ENCODE measurements around the gene CIPC. TPM values are rescaled to one million over a fixed set of nuclear protein-coding genes. Genes with fewer than 3 reads are reported as not detected.

CIPC gene
- total RNA-seq, 1 donor from 2014 or later, result 22.5 TPM

DNA sequence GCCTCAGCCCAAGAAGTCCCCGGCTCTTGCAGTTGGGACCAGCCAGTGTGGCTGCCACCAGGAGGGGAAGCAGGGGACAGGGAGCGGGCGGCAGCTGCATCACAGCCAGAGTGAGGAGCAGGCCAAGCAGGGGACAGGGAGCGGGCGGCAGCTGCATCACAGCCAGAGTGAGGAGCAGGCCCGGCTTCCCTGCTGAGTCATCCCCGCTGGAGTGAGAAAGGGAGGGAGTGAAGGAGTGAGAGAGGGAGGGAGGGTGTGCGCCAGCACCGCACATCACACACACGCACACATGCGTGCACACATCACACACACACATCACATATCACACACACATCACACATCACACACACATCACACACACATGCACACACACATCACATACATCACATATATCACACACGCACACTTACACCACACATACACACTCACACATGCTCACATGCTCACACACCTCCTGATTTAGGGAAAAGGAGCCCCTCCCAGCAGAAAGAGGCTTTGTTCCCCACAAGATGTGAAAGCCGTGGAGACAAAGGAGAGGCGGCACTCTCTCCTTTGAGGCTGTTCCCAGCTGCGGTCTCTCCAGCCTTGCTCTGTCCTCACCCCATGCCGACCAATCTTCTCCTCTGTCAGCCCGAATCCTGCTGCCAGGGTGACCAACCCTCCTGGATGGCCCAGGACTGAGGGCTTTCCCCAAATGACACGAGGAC, 60.3 kb downstream of the CIPC start:
- Histone ChIP-seq H3K79me2 (ENCODE audit: low read depth) (no peaks in the 10 kb centered on the region), H3K4me1 (peaks cover 31% of the 10 kb centered on the region), H3K9me3 (ENCODE audit: low read depth) (no peaks in the 10 kb centered on the region), H4K20me1 (ENCODE audit: low read depth) (no peaks in the 10 kb centered on the region), H3F3A (ENCODE audit: low read depth) (peaks cover 21% of the 10 kb centered on the region), H3K4me3 (peak overlapping the region; percentile 18), H2AFZ (replicated peaks) (peak overlapping the region; percentile 57), H3K36me3 (no peaks in the 10 kb centered on the region), H3K27me3 (no peaks in the 10 kb centered on the region), H3K27ac (peak overlapping the region; percentile 56), H3K4me2 (peak overlapping the region; percentile 71), H3K9ac (no peak overlapping the region)
- Mint-ChIP-seq H3K4me3 (peak overlapping the region; percentile 62), H3K27ac (peak overlapping the region; percentile 52), H3K36me3 (no peaks in the 10 kb centered on the region), H3K4me1 (peaks cover 38% of the 10 kb centered on the region), H3K9me3 (no peaks in the 10 kb centered on the region), H3K27me3 (ENCODE audit: insufficient read depth, low read depth) (peaks cover 18% of the 10 kb centered on the region)
- DNase-seq (ENCODE audit: low spot score), result peak; percentile 87
- TF ChIP-seq EZH2phosphoT487 (IDR thresholded peaks at IDR 0.05) (no peak), EZH2 (IDR thresholded peaks at IDR 0.05) (no peak)
- TF ChIP-seq, protein P1, sequence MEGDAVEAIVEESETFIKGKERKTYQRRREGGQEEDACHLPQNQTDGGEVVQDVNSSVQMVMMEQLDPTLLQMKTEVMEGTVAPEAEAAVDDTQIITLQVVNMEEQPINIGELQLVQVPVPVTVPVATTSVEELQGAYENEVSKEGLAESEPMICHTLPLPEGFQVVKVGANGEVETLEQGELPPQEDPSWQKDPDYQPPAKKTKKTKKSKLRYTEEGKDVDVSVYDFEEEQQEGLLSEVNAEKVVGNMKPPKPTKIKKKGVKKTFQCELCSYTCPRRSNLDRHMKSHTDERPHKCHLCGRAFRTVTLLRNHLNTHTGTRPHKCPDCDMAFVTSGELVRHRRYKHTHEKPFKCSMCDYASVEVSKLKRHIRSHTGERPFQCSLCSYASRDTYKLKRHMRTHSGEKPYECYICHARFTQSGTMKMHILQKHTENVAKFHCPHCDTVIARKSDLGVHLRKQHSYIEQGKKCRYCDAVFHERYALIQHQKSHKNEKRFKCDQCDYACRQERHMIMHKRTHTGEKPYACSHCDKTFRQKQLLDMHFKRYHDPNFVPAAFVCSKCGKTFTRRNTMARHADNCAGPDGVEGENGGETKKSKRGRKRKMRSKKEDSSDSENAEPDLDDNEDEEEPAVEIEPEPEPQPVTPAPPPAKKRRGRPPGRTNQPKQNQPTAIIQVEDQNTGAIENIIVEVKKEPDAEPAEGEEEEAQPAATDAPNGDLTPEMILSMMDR (IDR thresholded peaks at IDR 0.05), result no peak

DNA sequence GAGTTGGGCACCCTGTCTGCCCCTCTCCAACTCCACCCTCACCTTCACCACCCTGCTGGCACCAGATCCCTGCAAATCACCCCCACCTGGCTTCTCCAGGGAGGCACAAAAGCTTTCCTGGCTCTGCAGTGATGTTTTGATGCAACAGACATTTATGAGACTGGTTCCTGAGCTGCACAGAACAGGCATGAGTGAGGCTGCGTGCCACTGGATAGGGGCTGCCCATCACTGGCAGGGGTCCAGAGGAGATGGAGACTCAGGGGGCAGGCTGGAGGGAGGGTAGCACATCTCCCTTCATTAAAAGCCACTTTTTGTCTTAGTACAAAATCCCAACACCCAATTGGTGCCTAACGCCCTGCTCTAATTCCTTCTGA, 60.8 kb downstream of the CIPC start:
- Histone ChIP-seq H3K27me3 (no peaks in the 10 kb centered on the region), H3K9me3 (ENCODE audit: low read depth) (no peaks in the 10 kb centered on the region), H3K4me3 (peak overlapping the region; percentile 18), H3K9ac (no peak overlapping the region), H2AFZ (replicated peaks) (peak overlapping the region; percentile 57), H3K4me1 (peaks cover 31% of the 10 kb centered on the region), H3K36me3 (no peaks in the 10 kb centered on the region), H3F3A (ENCODE audit: low read depth) (peaks cover 21% of the 10 kb centered on the region), H3K79me2 (ENCODE audit: low read depth) (no peaks in the 10 kb centered on the region), H4K20me1 (ENCODE audit: low read depth) (no peaks in the 10 kb centered on the region), H3K27ac (peak overlapping the region; percentile 15), H3K4me2 (peak overlapping the region; percentile 71)
- Mint-ChIP-seq H3K4me3 (peak overlapping the region; percentile 62), H3K36me3 (no peaks in the 10 kb centered on the region), H3K4me1 (peaks cover 36% of the 10 kb centered on the region), H3K9me3 (no peaks in the 10 kb centered on the region), H3K27me3 (ENCODE audit: insufficient read depth, low read depth) (peaks cover 16% of the 10 kb centered on the region), H3K27ac (peak overlapping the region; percentile 52)
- TF ChIP-seq, protein P1 (IDR thresholded peaks at IDR 0.05), result no peak
- no peak for TF ChIP-seq EZH2phosphoT487 (IDR thresholded peaks at IDR 0.05)
- no peak for TF ChIP-seq EZH2 (IDR thresholded peaks at IDR 0.05)
- no peak for DNase-seq (ENCODE audit: low spot score)

DNA sequence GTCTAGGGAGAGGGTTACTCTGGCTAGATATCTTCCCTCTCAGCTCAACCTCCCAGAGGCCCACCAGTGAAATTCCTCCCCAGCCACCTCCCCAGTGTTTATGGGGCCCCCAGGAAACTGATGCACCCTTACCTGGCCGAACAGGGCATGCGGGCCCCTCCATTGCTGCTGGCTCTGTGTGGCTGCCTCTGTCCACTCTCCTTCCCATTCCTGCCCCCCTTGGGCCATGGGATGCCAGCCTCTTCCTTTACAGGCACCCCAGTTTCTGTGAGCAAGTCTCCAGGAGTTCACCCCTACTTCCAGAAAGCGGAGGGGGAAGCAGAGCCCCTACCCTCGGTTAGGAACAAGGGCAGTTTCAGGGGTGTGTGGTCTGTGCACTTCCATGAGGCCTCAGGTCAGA, 63.0 kb downstream of the CIPC start:
- Histone ChIP-seq H2AFZ (replicated peaks) (no peak overlapping the region), H3K9ac (no peak overlapping the region), H3K9me3 (ENCODE audit: low read depth) (no peaks in the 10 kb centered on the region), H3K4me3 (no peak overlapping the region), H3K4me1 (peaks cover 19% of the 10 kb centered on the region), H3K79me2 (ENCODE audit: low read depth) (no peaks in the 10 kb centered on the region), H3K27ac (no peak overlapping the region), H3F3A (ENCODE audit: low read depth) (peaks cover 21% of the 10 kb centered on the region), H3K4me2 (no peak overlapping the region), H3K36me3 (no peaks in the 10 kb centered on the region), H3K27me3 (no peaks in the 10 kb centered on the region), H4K20me1 (ENCODE audit: low read depth) (no peaks in the 10 kb centered on the region)
- Mint-ChIP-seq H3K27me3 (ENCODE audit: insufficient read depth, low read depth) (peaks cover 6% of the 10 kb centered on the region), H3K9me3 (no peaks in the 10 kb centered on the region), H3K4me3 (no peak overlapping the region), H3K4me1 (peaks cover 18% of the 10 kb centered on the region), H3K27ac (no peak overlapping the region), H3K36me3 (no peaks in the 10 kb centered on the region)
- no peak for DNase-seq (ENCODE audit: low spot score)
- TF ChIP-seq, protein P1 (IDR thresholded peaks at IDR 0.05), result no peak
- no peak for TF ChIP-seq EZH2 (IDR thresholded peaks at IDR 0.05)
- no peak for TF ChIP-seq EZH2phosphoT487 (IDR thresholded peaks at IDR 0.05)

Other genes with a start within 250 kb of the CIPC start
- 4.8 and 14.9 TPM in 2 replicates for gene IRF2BPL, start 69.5 kb upstream of the CIPC start, total RNA-seq (ENCODE audit: low replicate concordance)
- 0.07 and 0.31 TPM in 2 replicates for gene ZDHHC22, start 43.5 kb downstream of the CIPC start, total RNA-seq (ENCODE audit: low replicate concordance)
- 1.1 and 1.5 TPM in 2 replicates for gene TMEM63C, start 83.5 kb downstream of the CIPC start, total RNA-seq (ENCODE audit: low replicate concordance)
- gene NGB, start 172.9 kb downstream of the CIPC start, total RNA-seq (ENCODE audit: low replicate concordance), result not detected in 2 replicates
- gene POMT2, start 222.6 kb downstream of the CIPC start, total RNA-seq (ENCODE audit: low replicate concordance), result 6.2 and 14.7 TPM in 2 replicates
- gene GSTZ1, start 222.8 kb downstream of the CIPC start, total RNA-seq (ENCODE audit: low replicate concordance), result 44.2 and 52.5 TPM in 2 replicates

Measured in neural progenitor cell (in vitro differentiated cells).